OCI-LY7 (cell line): ENCODE measurements around the gene RASA1. TPM values are rescaled to one million over a fixed set of nuclear protein-coding genes. Genes with fewer than 3 reads are reported as not detected.

Experiments used
- BruUV-seq: library from RNA; stranded (reverse); fragments of 400-500 nt; replicated peaks from 2 replicates; lab custom pipeline; 2021; lab: Mats Ljungman, UMichigan
- CTCF ChIA-PET: fragments of 300-600 bp; sonication (Branson Sonifier 250); formaldehyde crosslinking; loops from one replicate; lab custom pipeline; 2022; ENCODE audit warnings: antibody characterized with exemption; ENCODE audit not compliant: unreplicated experiment; lab: Charles Lee
- POLR2A ChIA-PET: fragments of 300-600 bp; sonication (Branson Sonifier 250); formaldehyde crosslinking; loops from one replicate; lab custom pipeline; 2022; ENCODE audit warnings: antibody characterized with exemption; lab: Charles Lee
- DNase-seq: peaks from one replicate; pipeline ENCODE4 v3.0.0-alpha.2; 2015; ENCODE audit warnings: low spot score
- H2AFZ ChIP-seq: fragments of 200-600 bp; sonication (generic), shearing (Covaris generic); 2 replicates; pipeline ENCODE4 v1.6.1; 2014; ENCODE audit warnings: mild to moderate bottlenecking, antibody characterized with exemption, low read length, moderate library complexity
- H3K27ac ChIP-seq: fragments of 200-600 bp; sonication (generic); 2 replicates; pipeline ENCODE4 v1.5.1; 2014; ENCODE audit warnings: mixed run types, low read depth, mild to moderate bottlenecking, moderate library complexity, low read length, inconsistent platforms; ENCODE audit not compliant: poor library complexity, severe bottlenecking
- H3K36me3 ChIP-seq: fragments of 200-600 bp; sonication (generic); 2 replicates; pipeline ENCODE4 v1.6.1; 2014; ENCODE audit warnings: mild to moderate bottlenecking, antibody characterized with exemption, low read length, moderate library complexity, mixed read lengths; ENCODE audit not compliant: insufficient read depth
- H3K4me1 ChIP-seq: fragments of 200-600 bp; sonication (generic); 2 replicates; pipeline ENCODE4 v1.5.1; 2014; ENCODE audit warnings: mild to moderate bottlenecking, low read length; ENCODE audit not compliant: insufficient read depth, poor library complexity, severe bottlenecking
- H3K4me2 ChIP-seq: fragments of 200-600 bp; sonication (generic); 2 replicates; pipeline ENCODE4 v1.6.1; 2014; ENCODE audit warnings: mild to moderate bottlenecking, low read length
- H3K4me3 ChIP-seq: fragments of 200-600 bp; sonication (generic); 2 replicates; pipeline ENCODE4 v1.5.1; 2014; ENCODE audit warnings: mild to moderate bottlenecking, low read depth, low read length; ENCODE audit not compliant: poor library complexity, severe bottlenecking
- H3K79me2 ChIP-seq: fragments of 200-600 bp; sonication (generic); 2 replicates; pipeline ENCODE4 v1.6.1; 2016; ENCODE audit warnings: low read depth, mild to moderate bottlenecking, low read length, moderate library complexity, mixed read lengths; ENCODE audit not compliant: insufficient read depth
- H3K9me2 ChIP-seq: fragments of 200-600 bp; sonication (generic); 2 replicates; pipeline ENCODE4 v1.6.1; 2016; ENCODE audit warnings: mild to moderate bottlenecking, low read length, mixed read lengths; ENCODE audit not compliant: insufficient read depth
- H3K9me3 ChIP-seq: fragments of 200-600 bp; sonication (generic); 2 replicates; pipeline ENCODE4 v1.6.1; 2014; ENCODE audit warnings: mild to moderate bottlenecking, mixed run types, low read length, mixed read lengths
- H4K20me1 ChIP-seq: fragments of 200-600 bp; sonication (generic); 2 replicates; pipeline ENCODE4 v1.6.1; 2014; ENCODE audit warnings: mild to moderate bottlenecking, antibody characterized with exemption, low read length, moderate library complexity, mixed read lengths; ENCODE audit not compliant: insufficient read depth
- CTCF ChIP-seq: fragments of 200-600 bp; sonication (generic); conservative IDR thresholded peaks from 2 replicates; pipeline ENCODE4 v1.5.1; 2014; ENCODE audit warnings: mild to moderate bottlenecking, antibody characterized with exemption, low read length, moderate library complexity, mixed read lengths
- EZH2phosphoT487 ChIP-seq: fragments of 200-600 bp; sonication (generic); IDR thresholded peaks from 2 replicates; pipeline ENCODE4 v1.6.1; 2018; ENCODE audit warnings: low read depth, borderline replicate concordance, mild to moderate bottlenecking, mixed run types, antibody characterized with exemption, low read length, moderate library complexity, mixed read lengths
- intact Hi-C: fragments of 100-400 bp; cut with micrococcal nuclease; formaldehyde crosslinking; loops from one replicate; pipeline ENCODE4 v1.10.0; 2022; ENCODE audit not compliant: unreplicated experiment
- total RNA-seq, 2 experiments: library from RNA; depleted of rRNA in 1 of 2; stranded (reverse); fragments of >200 nt in 1 of 2; shearing (Covaris generic) in 1 of 2; gene quantifications; 2 replicates each; pipeline ENCODE4 v1.2.3, GENCODE V29; 2014 to 2022

Gene RASA1
- total RNA-seq, 2 experiments from 2014 or later = 18.1 to 27.3 TPM

- Histone ChIP-seq H3K9me3 (no peaks in the 10 kb centered on the region), H3K4me3 (no peak overlapping the region), H2AFZ (no peak overlapping the region), H4K20me1 (no peaks in the 10 kb centered on the region), H3K79me2 (no peaks in the 10 kb centered on the region), H3K4me1 (no peaks in the 10 kb centered on the region), H3K27ac (no peak overlapping the region), H3K36me3 (peaks cover 74% of the 10 kb centered on the region), H3K9me2 (no peaks in the 10 kb centered on the region), H3K4me2 (no peak overlapping the region)
- ChIA-PET POLR2A (interaction anchor here (0.5 to 1.2 kb wide), 5 partner anchors 10 to 100 kb away, joined by 3 to 4 read pairs (median 3); no protein-coding TSS in a partner anchor), CTCF (no interaction called here)
- intact Hi-C loops = no loop called here
- DNase-seq = no peak
- TF ChIP-seq CTCF (no peak), EZH2phosphoT487 (no peak)
- BruUV-seq = no TSS peak
Measured at GRCh38 chr5:87369431-87369830, 101.7 kb downstream of the RASA1 start.

GRCh38 chr5:87372705-87373104 lies 105.0 kb downstream of the RASA1 start:
- DNase-seq = no peak
- ChIA-PET POLR2A (interaction anchor here (0.7 to 1.3 kb wide), 4 partner anchors 9 to 902 kb away, joined by 3 to 6 read pairs (median 5); no protein-coding TSS in a partner anchor), CTCF (no interaction called here)
- no peaks in the 10 kb centered on the region for H3K9me3 ChIP-seq
- H3K4me1 ChIP-seq = no peaks in the 10 kb centered on the region
- peaks cover 83% of the 10 kb centered on the region for H3K36me3 ChIP-seq
- no peak overlapping the region for H3K4me3 ChIP-seq
- BruUV-seq = no TSS peak
- no peaks in the 10 kb centered on the region for H3K79me2 ChIP-seq
- intact Hi-C loops = no loop called here
- no peaks in the 10 kb centered on the region for H4K20me1 ChIP-seq
- TF ChIP-seq EZH2phosphoT487 = no peak
- no peak for TF ChIP-seq CTCF
- H2AFZ ChIP-seq = no peak overlapping the region
- no peaks in the 10 kb centered on the region for H3K9me2 ChIP-seq
- H3K4me2 ChIP-seq = no peak overlapping the region
- no peak overlapping the region for H3K27ac ChIP-seq

- ChIA-PET POLR2A (no interaction called here), CTCF (no interaction called here)
- H2AFZ ChIP-seq = no peak overlapping the region
- H3K4me2 ChIP-seq = no peak overlapping the region
- H3K4me3 ChIP-seq = no peak overlapping the region
- DNase-seq = no peak
- no peaks in the 10 kb centered on the region for H3K79me2 ChIP-seq
- no peaks in the 10 kb centered on the region; the same call in 1 of the 2 replicates for H4K20me1 ChIP-seq
- intact Hi-C loops = no loop called here
- H3K9me2 ChIP-seq = no peaks in the 10 kb centered on the region
- H3K9me3 ChIP-seq = no peaks in the 10 kb centered on the region
- no TSS peak for BruUV-seq
- TF ChIP-seq CTCF (no peak), EZH2phosphoT487 (no peak)
- no peak overlapping the region for H3K27ac ChIP-seq
- no peaks in the 10 kb centered on the region for H3K4me1 ChIP-seq
- peaks cover 100% of the 10 kb centered on the region for H3K36me3 ChIP-seq
Measured at GRCh38 chr5:87382224-87382623, 114.5 kb downstream of the RASA1 start.
